Effector memory CD4-positive, alpha-beta T cell (primary cell): ENCODE measurements around the gene MTCL1.

Experiments
- DNase-seq, 3 donors: peaks; one replicate each; pipeline ENCODE4 v3.0.0-alpha.2; 2020
- H3K27ac ChIP-seq: 2 replicates; pipeline ENCODE4 v1.7.0; 2013; ENCODE audit warnings: mild to moderate bottlenecking, low read length, moderate library complexity; ENCODE audit not compliant: insufficient read depth, poor library complexity, severe bottlenecking
- H3K27me3 ChIP-seq: replicated peaks from 2 replicates; pipeline ENCODE4 v1.7.0; 2013; ENCODE audit warnings: mild to moderate bottlenecking, low read length; ENCODE audit not compliant: insufficient read depth, control insufficient read depth, poor library complexity, severe bottlenecking
- H3K36me3 ChIP-seq: 2 replicates; pipeline ENCODE4 v1.7.0; 2013; ENCODE audit warnings: mild to moderate bottlenecking, low read length, moderate library complexity; ENCODE audit not compliant: control insufficient read depth, insufficient read depth
- H3K4me1 ChIP-seq: 2 replicates; pipeline ENCODE4 v1.7.0; 2013; ENCODE audit warnings: low read length, mild to moderate bottlenecking; ENCODE audit not compliant: control insufficient read depth, insufficient read depth, poor library complexity, severe bottlenecking
- H3K4me3 ChIP-seq: 2 replicates; pipeline ENCODE4 v1.7.0; 2013; ENCODE audit warnings: low read length, low read depth, mild to moderate bottlenecking; ENCODE audit not compliant: insufficient read depth, poor library complexity, severe bottlenecking
- H3K9me3 ChIP-seq: 2 replicates; pipeline ENCODE4 v1.7.0; 2013; ENCODE audit warnings: mild to moderate bottlenecking, low read length, moderate library complexity; ENCODE audit not compliant: control insufficient read depth

The MTCL1 gene

GRCh38 chr18:8662560-8663255, 42.6 kb upstream of the MTCL1 start:
- H3K27me3 ChIP-seq = no peaks in the 10 kb centered on the region
- H3K4me3 ChIP-seq = no peak overlapping the region
- no peaks in the 10 kb centered on the region for H3K4me1 ChIP-seq
- no peak for DNase-seq
- H3K27ac ChIP-seq = no peak overlapping the region
- no peaks in the 10 kb centered on the region for H3K36me3 ChIP-seq
- H3K9me3 ChIP-seq = no peaks in the 10 kb centered on the region

DNA sequence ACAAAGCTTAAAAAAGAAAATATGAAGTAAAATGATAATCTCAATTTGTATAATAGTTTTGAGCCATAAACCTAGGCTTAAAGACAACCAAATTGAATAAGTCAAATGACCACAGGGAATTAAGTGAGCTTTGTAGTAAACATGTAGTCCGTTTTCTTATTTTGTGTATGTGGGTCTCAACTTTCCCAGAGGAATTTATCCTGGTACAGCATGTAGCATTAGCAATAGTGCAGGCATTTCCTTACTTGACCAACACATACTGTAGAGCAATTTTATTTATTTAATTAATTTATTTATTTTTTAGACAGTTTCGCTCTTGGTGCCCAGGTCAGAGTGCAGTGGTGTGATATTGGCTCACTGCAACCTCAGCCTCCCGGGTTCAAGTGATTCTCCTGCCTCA, 37.5 kb upstream of the MTCL1 start:
- Histone ChIP-seq H3K9me3 (no peaks in the 10 kb centered on the region), H3K4me1 (no peaks in the 10 kb centered on the region), H3K36me3 (no peaks in the 10 kb centered on the region), H3K4me3 (no peak overlapping the region), H3K27me3 (peaks cover 4% of the 10 kb centered on the region), H3K27ac (no peak overlapping the region)
- DNase-seq = no peak

DNA sequence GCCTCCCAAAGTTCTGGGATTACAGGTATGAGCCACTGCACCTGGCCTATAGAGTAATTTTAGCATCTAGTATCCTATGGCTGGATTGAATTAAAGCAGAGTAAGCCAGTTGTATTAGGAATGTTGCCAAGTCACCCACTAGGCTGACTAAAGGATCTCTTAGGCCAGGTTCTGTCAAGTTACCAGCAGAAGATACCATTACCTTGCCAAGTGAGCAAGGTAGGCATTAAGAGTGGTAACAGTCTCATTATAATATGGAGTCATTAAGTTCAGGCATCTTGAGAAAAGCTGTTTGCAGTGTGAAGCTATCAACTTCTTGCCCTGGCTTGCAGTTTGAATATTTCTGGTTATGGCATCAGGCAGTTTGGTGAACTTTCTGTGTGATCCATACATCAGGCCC, 37.0 kb upstream of the MTCL1 start:
- DNase-seq = no peak
- Histone ChIP-seq H3K27me3 (peaks cover 4% of the 10 kb centered on the region), H3K27ac (no peak overlapping the region), H3K4me3 (no peak overlapping the region), H3K36me3 (no peaks in the 10 kb centered on the region), H3K4me1 (no peaks in the 10 kb centered on the region), H3K9me3 (no peaks in the 10 kb centered on the region)

DNA sequence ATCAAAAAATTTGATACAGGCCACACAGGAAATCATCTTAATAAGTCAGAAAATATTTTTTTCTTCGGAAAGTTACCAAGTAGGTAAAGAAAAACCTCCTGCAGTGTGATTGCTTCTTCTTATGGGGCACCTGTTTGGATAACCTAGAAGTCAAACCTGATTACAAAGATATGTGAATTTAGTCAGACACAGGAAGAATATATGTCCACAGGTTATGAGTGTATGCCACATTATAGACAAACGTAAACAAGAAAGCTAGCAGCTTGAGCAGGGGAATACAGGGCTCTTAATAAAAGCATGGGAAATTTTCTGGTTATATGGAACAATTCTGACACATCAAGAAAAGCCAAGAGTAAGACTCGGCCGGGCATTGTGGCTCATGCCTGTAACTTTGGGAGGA, 35.8 kb upstream of the MTCL1 start:
- no peaks in the 10 kb centered on the region for H3K9me3 ChIP-seq
- no peaks in the 10 kb centered on the region for H3K36me3 ChIP-seq
- no peak overlapping the region for H3K27ac ChIP-seq

GRCh38 chr18:8673256-8674209, 31.8 kb upstream of the MTCL1 start:
- Histone ChIP-seq H3K27me3 (peaks cover 4% of the 10 kb centered on the region), H3K4me1 (no peaks in the 10 kb centered on the region), H3K4me3 (no peak overlapping the region), H3K9me3 (no peaks in the 10 kb centered on the region), H3K27ac (no peak overlapping the region), H3K36me3 (no peaks in the 10 kb centered on the region)
- DNase-seq = no peak

More for the DNA sequence above, 35.8 kb upstream of the MTCL1 start:
- DNase-seq = no peak
- H3K4me1 ChIP-seq = no peaks in the 10 kb centered on the region
- no peak overlapping the region for H3K4me3 ChIP-seq
- H3K27me3 ChIP-seq = peaks cover 4% of the 10 kb centered on the region

DNA sequence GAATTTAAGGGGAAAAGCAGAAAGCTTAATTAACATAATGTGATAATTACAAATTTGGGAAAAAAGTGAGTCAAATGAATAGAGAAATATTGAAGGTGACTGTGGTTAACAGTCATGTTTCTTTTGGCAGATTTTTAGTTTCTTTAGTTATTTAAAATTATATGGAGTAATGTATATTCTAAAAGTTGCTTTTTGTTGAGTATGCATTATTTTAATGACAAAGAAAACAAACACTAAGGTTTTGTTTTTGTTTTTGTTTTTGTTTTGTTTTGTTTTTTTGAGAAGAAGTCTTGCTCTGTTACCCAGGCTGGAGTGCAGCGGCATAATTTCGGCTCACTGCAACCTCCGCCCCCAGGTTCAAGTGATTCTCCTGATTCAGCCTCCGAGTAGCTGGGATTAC, 30.3 kb upstream of the MTCL1 start:
- Histone ChIP-seq H3K4me1 (no peaks in the 10 kb centered on the region), H3K27me3 (peaks cover 4% of the 10 kb centered on the region), H3K9me3 (no peaks in the 10 kb centered on the region), H3K4me3 (no peak overlapping the region), H3K36me3 (no peaks in the 10 kb centered on the region), H3K27ac (no peak overlapping the region)
- no peak for DNase-seq

DNA sequence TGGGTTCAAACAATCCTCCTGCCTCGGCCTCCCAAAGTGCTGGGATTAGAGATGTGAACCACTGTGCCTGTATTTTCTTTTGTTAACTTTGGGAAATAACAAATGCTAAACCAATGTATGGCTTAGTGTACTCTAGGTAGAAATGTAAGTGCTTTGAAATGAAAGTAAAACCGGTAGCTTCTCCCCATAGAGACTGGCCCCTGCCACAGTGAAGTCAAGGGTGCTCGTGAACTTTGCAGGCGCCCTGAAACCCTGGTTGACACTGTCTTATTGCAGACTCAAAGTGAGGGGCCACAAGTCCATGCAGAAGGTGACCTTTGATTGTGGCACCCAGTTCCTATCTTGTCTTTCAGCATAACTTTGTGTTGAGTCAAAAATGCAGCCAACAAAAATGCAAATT, 24.2 kb upstream of the MTCL1 start:
- no peak overlapping the region for H3K4me3 ChIP-seq
- no peak overlapping the region for H3K27ac ChIP-seq
- H3K4me1 ChIP-seq = no peaks in the 10 kb centered on the region
- no peaks in the 10 kb centered on the region for H3K27me3 ChIP-seq
- DNase-seq = no peak
- H3K36me3 ChIP-seq = no peaks in the 10 kb centered on the region
- H3K9me3 ChIP-seq = no peaks in the 10 kb centered on the region

GRCh38 chr18:8684577-8684976, 20.8 kb upstream of the MTCL1 start:
- H3K27ac ChIP-seq = no peak overlapping the region
- no peak for DNase-seq
- no peaks in the 10 kb centered on the region for H3K4me1 ChIP-seq
- H3K27me3 ChIP-seq = no peaks in the 10 kb centered on the region
- no peaks in the 10 kb centered on the region for H3K36me3 ChIP-seq
- H3K4me3 ChIP-seq = no peak overlapping the region
- H3K9me3 ChIP-seq = no peaks in the 10 kb centered on the region

GRCh38 chr18:8685141-8685913, 20.0 kb upstream of the MTCL1 start:
- no peak overlapping the region for H3K27ac ChIP-seq
- H3K4me3 ChIP-seq = no peak overlapping the region
- no peaks in the 10 kb centered on the region for H3K4me1 ChIP-seq
- no peaks in the 10 kb centered on the region for H3K27me3 ChIP-seq
- no peaks in the 10 kb centered on the region for H3K9me3 ChIP-seq
- H3K36me3 ChIP-seq = no peaks in the 10 kb centered on the region
- DNase-seq = no peak

DNA sequence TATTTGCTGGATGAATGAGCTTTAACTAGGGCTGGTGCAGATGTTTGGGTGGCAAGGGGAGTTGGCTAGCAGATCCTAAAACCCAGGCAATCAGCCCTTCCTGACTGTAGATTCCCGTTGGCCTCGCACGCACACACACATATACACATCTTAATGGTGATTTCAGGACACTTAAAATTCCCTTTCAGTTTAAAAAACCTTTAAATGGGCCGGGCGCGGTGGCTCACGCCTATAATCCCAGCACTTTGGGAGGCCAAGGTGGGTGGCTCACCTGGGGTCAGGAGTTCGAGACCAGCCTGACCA, 19.5 kb upstream of the MTCL1 start:
- no peak for DNase-seq
- Histone ChIP-seq H3K4me3 (no peak overlapping the region), H3K36me3 (no peaks in the 10 kb centered on the region), H3K9me3 (no peaks in the 10 kb centered on the region), H3K27me3 (no peaks in the 10 kb centered on the region), H3K4me1 (no peaks in the 10 kb centered on the region), H3K27ac (no peak overlapping the region)
